SK-MEL-5 (cell line): Measurements from ENCODE around the gene KRTAP20-1. TPM values are rescaled to one million over a fixed set of nuclear protein-coding genes. Genes with fewer than 3 reads are reported as not detected.

Experiments
- DNase-seq: peaks from one replicate; pipeline ENCODE4 v3.0.0-alpha.2; 2016; ENCODE audit warnings: low read depth, low spot score
- in situ Hi-C: cut with HindIII; loops from 2 replicates; pipeline ENCODE4 v1.10.0; 2016; ENCODE audit warnings: low sequenced_read_pairs, high pct_unique_total_duplicates, low pct_unique_long_range_greater_than_20kb
- small RNA-seq, 2 experiments: library from RNA; depleted of rRNA; stranded (forward); fragments of <200 nt; gene quantifications; one replicate each; pipeline ENCODE3, GENCODE V24; 2014
- total RNA-seq: library from RNA; depleted of rRNA; stranded (reverse); fragments of >200 nt; shearing (Covaris generic); gene quantifications from 2 replicates; pipeline ENCODE4 v1.2.3, GENCODE V29; 2014; rRNA removed

Gene KRTAP20-1
- total RNA-seq, 1 experiment from 2014 or later: not detected

DNA sequence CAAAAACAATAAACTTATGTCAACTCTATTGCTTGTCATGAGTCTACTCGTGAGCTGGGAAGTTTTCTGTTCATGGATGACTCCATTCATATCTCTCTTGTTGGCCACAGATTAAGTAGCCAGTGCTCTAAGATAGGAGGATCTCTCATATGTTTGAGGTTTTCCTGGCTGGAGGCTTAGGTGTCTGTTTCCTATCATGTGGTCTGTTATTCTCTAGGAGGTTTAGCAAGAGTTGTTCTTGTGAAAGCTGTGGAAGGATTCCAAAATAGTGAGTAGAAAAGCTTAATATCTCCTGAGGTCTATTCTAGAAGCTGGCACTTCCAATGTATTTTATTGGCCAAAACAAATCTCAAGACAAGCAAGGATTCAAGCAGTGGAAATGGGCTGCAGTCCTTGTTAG is 13.0 kb downstream of the KRTAP20-1 start:
- in situ Hi-C loops: no loop called here

DNA sequence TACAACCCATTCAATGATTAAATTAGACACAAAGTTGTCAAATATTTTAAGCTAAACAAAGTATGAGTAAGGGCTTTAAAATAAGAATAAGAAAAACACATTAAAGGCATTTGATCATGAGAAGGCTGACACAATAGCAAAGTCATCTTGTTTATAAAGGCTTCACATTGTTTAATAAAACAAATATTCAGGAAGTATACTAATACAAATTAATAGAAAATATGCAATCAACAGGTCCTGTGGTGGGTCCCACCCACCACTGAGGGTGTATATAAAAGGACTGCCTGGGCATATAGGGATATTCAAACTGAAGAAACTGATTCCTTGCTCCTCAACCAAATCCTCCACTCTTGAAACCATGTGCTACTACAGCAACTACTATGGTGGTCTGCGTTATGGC is 18.7 kb downstream of the KRTAP20-1 start, which contains the start of gene KRTAP20-2:
TSS of gene KRTAP20-2 (plus strand) at position 301 of the 400 bp plus-strand sequence. CDS start at position 359, 58 bp downstream.
- no peak for DNase-seq
- in situ Hi-C loops: no loop called here

More for the DNA sequence above, 13.0 kb downstream of the KRTAP20-1 start:
- DNase-seq: peak; percentile 48

DNA sequence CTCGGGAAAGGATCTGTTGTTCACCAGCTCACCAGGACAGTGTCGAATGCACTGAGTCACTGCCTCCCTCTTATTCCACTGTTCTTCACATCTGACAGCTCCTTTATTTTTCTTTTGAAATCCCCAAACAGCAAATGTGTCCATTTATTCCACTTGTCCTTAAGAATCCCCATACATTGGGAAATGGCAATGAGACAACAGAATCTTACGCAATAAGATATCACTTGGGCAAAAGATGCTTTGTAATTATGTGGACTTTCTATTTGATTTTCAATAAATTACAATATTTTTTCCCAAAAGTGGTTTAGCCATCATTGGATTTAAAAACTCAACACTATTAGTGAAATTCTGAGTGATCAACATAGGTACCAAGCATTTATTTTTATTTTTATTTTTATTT is 22.5 kb downstream of the KRTAP20-1 start:
- in situ Hi-C loops: no loop called here
- no peak for DNase-seq

DNA sequence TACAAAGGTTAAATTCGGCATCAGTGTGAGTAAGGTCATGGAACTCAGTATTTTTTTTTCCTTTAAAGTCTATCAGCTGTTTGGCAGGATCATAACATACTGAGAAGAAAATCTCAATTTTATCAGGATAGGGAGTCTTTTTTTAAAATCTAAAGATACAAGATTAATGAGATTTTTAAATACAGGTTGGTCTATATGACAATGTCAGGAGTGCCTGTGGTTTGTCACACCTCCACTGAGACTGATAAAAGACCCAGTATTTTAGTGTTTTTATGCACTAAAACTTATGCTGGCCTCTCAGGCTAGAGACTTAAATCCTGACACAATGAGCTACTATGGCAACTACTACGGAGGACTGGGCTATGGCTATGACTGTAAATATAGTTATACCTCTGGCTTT is 26.3 kb downstream of the KRTAP20-1 start, which contains the start of gene KRTAP20-3:
TSS of gene KRTAP20-3 (plus strand) at position 301 of the 400 bp plus-strand sequence.
- in situ Hi-C loops: no loop called here
- DNase-seq: no peak

DNA sequence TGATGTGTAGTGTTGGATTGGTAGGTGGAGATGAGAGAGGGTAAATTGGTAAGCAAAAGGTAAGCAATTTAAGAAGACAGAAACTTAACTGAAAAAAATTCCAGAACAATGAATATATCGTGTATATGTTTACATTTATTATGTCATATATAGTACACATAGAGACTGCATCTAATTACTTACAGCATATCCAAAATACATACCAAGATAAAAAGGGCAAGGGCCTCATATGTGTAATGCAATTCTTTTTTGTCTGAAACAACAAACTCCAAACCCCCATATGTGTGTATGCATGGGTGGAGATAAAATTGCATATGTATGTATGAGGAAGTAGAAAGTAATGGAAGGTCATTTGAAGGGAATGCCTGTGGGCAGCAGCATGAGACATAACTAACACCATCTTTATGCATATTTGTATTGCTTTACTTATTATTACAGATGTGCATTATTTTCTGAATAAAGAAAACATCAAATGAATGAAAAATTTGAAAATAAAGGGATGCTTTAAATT is 30.7 kb downstream of the KRTAP20-1 start:
- in situ Hi-C loops: no loop called here
- no peak for DNase-seq

DNA sequence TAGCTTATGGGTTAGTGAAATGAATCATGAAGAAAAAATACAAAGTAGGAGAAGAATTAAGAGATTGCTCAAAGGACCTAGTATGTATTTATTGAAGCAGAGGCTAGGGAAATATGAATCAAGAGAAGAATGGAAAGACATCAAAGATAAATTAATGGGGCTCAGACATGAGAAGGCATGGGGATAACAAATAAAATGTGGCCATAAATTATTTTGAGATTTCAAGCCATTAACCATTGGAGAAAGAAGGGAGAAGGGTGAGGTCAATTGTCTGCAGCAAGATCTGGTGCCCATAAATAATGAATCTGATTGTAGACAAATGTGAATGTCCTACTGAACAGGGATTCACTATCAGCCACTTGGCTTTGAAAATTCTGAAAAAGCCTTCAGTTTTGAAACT is 36.7 kb downstream of the KRTAP20-1 start:
- DNase-seq: no peak
- in situ Hi-C loops: no loop called here

Small RNA genes within 50 kb of the gene (small RNA-seq; reads per million reads assigned to genes)
- gene KRTAP20-1 (0 reads per million in 2 experiments), gene KRTAP20-3 (0 reads per million in 2 experiments), gene KRTAP20-4 (0 reads per million in 2 experiments), gene KRTAP22-1 (0 reads per million in 2 experiments), gene KRTAP22-2 (0 reads per million in 2 experiments)

Other genes with a start within 250 kb of the KRTAP20-1 start
- gene KRTAP13-2, start 244.2 kb upstream of the KRTAP20-1 start, total RNA-seq: not detected in 2 replicates
- not detected in 2 replicates for gene KRTAP13-1, start 220.4 kb upstream of the KRTAP20-1 start, total RNA-seq
- gene KRTAP13-3, start 190.5 kb upstream of the KRTAP20-1 start, total RNA-seq: not detected in 2 replicates
- not detected in 2 replicates for gene KRTAP13-4, start 186.2 kb upstream of the KRTAP20-1 start, total RNA-seq
- gene KRTAP15-1, start 176.2 kb upstream of the KRTAP20-1 start, total RNA-seq: not detected in 2 replicates
- 0.34 and 1.3 TPM in 2 replicates for gene KRTAP19-1, start 136.1 kb upstream of the KRTAP20-1 start, total RNA-seq
- not detected in 2 replicates for gene KRTAP19-2, start 129.0 kb upstream of the KRTAP20-1 start, total RNA-seq
- not detected in 2 replicates for gene KRTAP19-3, start 124.4 kb upstream of the KRTAP20-1 start, total RNA-seq
- not detected in 2 replicates for gene KRTAP19-4, start 119.3 kb upstream of the KRTAP20-1 start, total RNA-seq
- not detected in 2 replicates for gene KRTAP19-5, start 114.3 kb upstream of the KRTAP20-1 start, total RNA-seq
- not detected in 2 replicates for gene KRTAP19-6, start 74.6 kb upstream of the KRTAP20-1 start, total RNA-seq
- gene KRTAP19-7, start 55.1 kb upstream of the KRTAP20-1 start, total RNA-seq: not detected in 2 replicates
- gene KRTAP22-2, start 26.0 kb upstream of the KRTAP20-1 start, total RNA-seq: not detected in 2 replicates
- not detected in 2 replicates for gene KRTAP6-3, start 24.0 kb upstream of the KRTAP20-1 start, total RNA-seq
- not detected in 2 replicates for gene KRTAP6-2, start 17.5 kb upstream of the KRTAP20-1 start, total RNA-seq
- not detected in 2 replicates for gene KRTAP22-1, start 15.3 kb upstream of the KRTAP20-1 start, total RNA-seq
- gene KRTAP6-1, start 2.5 kb upstream of the KRTAP20-1 start, total RNA-seq: not detected in 2 replicates
- gene KRTAP20-4, start 4.2 kb downstream of the KRTAP20-1 start, total RNA-seq: not detected in 2 replicates
- gene KRTAP20-2, start 18.8 kb downstream of the KRTAP20-1 start, total RNA-seq: not detected in 2 replicates
- not detected in 2 replicates for gene KRTAP20-3, start 26.4 kb downstream of the KRTAP20-1 start, total RNA-seq
- not detected in 2 replicates for gene KRTAP21-3, start 102.4 kb downstream of the KRTAP20-1 start, total RNA-seq
- not detected in 2 replicates for gene KRTAP21-2, start 130.8 kb downstream of the KRTAP20-1 start, total RNA-seq
- gene KRTAP21-1, start 139.0 kb downstream of the KRTAP20-1 start, total RNA-seq: not detected in 2 replicates
- gene KRTAP8-1, start 196.8 kb downstream of the KRTAP20-1 start, total RNA-seq: not detected in 2 replicates
- not detected in 2 replicates for gene KRTAP7-1, start 213.3 kb downstream of the KRTAP20-1 start, total RNA-seq